ENCODE measurements around the gene LANCL2.
"Not testable (repeated sequence)": the region's sequence is repeated elsewhere in the genome, so short reads cannot be mapped to it uniquely, and the experiment has no call there.

Gene LANCL2

GRCh38 chr7:55363386-55364170 lies 1.6 kb upstream of the LANCL2 start:
- no peak for DNase-seq

- DNase-seq, result peak; percentile 86
These were observed 731 bp downstream of the LANCL2 start for GRCh38 chr7:55365675-55366460.

GRCh38 chr7:55366461-55367070 lies 1.4 kb downstream of the LANCL2 start:
- DNase-seq, result no peak

DNA sequence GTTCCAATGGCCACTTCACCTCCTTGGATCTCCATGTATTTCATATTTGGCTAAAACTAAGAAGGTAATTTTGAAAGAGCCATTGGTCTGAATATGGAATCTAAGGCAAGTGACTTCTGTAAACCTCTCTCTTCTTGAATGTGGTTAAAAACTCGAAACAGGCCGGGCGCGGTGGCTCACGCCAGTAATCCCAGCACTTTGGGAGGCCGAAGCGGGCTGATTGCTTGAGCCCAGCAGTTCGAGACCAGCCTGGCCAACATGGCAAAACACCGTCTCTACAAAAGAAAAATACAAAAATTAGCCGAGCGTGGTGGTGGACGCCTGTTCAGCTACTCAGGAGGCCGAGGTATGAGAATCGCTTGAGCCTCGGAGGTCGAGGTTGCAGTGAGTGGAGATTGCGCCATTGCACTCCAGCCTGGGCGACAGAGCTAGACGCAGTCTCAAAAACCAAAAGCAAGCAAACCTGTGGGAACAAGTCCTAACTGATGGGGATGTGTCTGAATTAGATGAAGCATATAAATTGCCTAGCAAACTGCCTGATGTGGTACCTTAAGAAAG lies 2.2 kb downstream of the LANCL2 start:
- DNase-seq, result no peak

DNA sequence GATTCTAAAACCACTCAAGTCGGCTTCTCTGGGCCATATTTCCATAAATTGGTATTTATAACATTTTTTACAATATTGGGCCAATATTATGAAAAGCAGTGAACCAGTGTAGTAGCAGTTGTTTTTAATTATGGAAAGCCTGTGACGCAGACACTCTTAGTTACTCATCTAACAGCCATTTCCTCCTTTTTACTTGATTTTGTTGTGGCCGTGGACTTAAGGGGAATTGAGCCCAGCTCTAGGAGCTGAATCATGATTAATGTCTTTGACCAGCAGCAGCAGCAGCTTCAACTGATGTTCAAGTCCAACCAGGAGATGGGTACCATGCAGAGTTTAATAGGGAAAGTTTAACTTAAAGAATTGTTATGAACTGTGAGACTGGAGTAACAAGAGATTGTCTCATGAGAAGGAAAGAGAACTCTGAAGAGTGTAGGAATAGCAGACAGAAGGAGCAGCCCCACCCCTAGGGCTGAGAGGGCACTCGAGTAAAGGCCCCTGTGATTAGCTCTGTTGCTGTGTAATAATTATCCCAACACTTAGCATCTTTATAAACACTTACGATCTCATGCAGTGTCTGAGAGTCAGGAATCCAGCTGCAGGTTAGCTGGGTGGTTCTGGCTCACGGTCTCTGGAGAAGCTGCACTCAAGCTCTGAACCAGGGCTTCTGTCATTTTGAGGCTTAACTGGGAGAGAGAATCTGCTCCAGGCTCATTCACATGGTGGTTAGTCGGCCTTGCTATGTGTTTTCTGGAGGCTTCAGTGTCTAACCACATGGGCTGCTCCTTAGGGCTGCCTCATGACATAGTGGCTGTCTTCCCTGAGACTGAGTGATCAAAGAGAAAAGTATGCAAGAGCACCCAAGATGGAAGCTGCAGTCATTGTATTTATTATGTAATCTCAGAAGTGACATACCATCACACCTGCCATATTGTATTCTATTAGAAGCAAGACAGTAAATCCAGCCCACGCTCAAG lies 4.6 kb downstream of the LANCL2 start:
- DNase-seq, result no peak

- no peak for DNase-seq
These were observed 9.1 kb downstream of the LANCL2 start for GRCh38 chr7:55374213-55374612.

DNA sequence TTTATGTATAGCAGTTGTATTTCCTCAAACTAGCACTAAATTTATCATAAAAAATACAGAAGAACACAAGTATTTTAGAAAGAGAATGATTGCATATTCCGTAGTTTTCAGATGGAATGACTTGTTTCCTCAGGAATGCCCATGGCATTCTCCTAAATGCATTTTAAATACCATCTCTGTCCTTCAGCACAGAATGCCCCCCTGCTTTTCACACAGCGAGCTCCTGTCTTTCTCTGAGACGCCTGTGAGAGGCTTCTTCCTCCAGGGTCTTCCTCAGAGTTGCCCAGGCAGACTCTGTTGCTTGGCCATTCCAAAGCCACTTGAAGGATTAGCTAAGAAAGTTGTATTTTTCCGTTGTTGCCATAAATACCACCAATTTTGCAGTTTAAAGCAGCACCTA lies 10.1 kb downstream of the LANCL2 start:
- DNase-seq, result no peak

GRCh38 chr7:55377162-55377817 lies 12.2 kb downstream of the LANCL2 start:
- DNase-seq, result no peak

DNA sequence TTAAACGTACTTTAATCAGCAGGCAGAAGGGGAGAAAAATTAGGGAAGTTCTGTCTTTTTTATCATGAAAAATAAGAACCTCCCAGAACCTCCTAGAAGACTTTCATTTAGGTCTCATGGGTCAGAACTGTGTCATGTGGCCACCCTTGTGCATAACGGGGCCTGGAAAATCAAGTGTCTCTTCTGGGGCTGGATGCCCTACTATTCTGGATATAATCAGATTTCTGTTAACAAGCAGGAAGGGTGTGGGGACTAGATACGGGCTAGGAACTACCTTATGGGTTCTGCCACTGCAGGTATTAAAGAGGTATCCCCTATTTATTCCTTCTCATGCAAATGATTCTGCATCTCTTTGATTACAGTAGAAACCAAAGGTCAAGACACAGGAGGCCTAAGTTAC lies 14.1 kb downstream of the LANCL2 start:
- no peak for DNase-seq

- no peak for DNase-seq
These were observed 16.1 kb downstream of the LANCL2 start for GRCh38 chr7:55381189-55381588.

DNA sequence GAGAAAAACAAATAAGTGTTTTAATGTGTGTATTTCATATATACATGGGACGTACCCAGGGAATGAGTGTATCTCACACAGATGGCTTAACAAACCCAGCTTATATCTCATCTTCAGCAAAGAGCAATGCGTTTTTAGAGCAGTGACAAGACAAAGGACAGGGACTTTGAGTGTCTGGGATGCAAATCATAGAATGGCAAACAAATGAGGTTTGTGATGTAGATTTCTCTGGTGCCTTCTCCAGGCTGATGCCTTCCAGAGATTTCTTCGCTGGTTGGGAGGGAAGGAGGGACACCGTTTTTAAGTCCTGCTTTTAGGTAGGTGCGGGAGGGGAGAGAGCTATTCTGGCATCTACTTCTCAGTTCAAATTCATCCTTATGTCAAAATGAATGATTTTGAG lies 16.6 kb downstream of the LANCL2 start:
- DNase-seq, result no peak

DNA sequence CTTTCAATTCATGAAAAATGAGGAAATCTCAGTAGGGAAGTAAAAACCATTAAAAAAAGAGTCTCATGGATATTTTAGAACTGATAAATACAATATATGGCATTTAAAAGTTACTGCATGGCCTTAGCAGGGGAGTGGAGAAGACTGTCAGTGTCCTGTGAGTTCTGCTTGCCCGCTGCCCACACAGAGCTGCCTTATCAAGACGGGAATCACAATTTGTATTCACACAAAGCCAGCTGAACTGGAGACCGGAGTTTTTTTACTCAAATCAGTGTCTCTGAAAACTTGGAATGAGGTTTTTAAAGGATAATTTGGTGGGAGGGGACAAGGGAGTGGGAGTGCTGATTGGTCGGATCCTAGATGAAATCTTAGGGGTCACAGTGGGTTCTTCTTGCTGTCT lies 17.1 kb downstream of the LANCL2 start:
- DNase-seq, result no peak

- DNase-seq, result no peak
These were observed 21.4 kb downstream of the LANCL2 start for GRCh38 chr7:55386541-55386940.

DNA sequence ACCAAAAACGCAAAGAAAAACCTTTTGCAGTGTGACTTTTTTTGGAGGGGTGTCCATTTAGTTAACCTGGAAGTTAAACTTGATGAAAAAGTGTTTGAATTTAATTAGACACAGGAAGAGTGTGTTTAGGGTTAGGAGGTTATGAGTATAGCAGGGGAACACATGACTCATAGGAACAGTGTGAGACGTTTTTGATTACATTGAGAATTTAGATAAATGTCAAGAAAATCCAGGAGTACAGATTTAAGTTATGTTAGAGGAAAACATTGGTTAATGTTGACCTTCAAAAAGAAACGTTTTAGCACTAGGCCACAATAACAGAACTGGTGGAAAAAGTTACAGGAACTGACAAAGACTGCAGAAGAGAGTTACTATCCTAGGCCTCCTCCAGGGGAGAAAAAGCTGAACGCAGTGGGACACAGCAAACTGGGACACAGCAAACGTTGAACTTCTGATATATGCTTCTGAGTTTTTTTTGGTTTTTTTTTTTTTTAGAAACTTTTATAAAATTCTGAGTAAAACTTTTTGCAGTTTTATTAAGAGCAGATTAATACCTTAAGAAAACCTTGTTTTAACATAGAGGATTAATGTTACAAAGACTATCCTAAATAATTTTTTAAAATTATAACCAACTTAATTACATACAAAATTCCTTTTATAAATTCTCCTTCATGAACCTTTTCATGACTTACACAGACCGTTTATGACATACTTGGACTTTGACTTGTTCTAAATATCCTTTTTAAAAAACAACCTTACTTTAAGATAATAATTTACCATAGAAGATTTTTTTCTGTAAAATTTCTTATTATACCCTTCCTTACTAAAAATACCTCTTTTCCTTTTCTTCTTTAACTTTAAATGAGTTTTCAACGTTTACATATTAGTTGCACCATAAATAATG lies 22.2 kb downstream of the LANCL2 start:
- DNase-seq, result no peak

DNA sequence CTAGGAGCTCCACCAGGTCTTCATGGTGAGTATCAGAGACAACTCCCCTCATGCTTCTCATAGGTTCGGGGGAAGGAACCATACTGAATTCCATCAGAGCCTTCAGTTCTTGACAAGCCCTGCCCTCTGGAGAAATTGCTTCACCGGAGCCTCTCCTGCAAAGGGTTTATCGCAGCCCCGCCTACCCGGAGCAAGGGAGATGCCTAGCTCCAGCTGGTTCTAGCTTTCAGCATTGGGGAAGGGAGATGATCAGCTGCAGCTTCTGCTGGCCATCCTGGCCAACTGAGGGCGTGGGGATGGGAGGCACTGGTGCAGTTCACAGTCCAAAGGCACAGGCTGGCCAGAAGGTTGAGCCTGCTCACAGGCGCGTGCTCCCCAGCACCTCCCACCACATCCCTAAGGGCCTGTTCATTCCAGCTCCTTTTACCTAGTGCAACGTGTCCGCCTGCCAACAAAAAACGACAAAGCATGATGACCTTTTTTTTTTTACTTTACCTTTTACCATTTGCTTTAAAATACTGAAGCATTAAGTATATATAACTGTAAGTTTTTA lies 31.2 kb downstream of the LANCL2 start:
- DNase-seq, result no peak

GRCh38 chr7:55397617-55398016 lies 32.5 kb downstream of the LANCL2 start:
- DNase-seq, result no peak

- DNase-seq, result no peak
These were observed 35.1 kb downstream of the LANCL2 start for GRCh38 chr7:55400191-55400590.

- DNase-seq, result not testable (repeated sequence)
These were observed 37.4 kb downstream of the LANCL2 start for GRCh38 chr7:55402506-55402905.

GRCh38 chr7:55405856-55406541 lies 40.9 kb downstream of the LANCL2 start:
- DNase-seq, result no peak

All from NCI-H1417 treated with DMSO at 0.1 percent for 48 hours (cell line).